Measurements from ENCODE around the gene PXYLP1. TPM values are rescaled to one million over a fixed set of nuclear protein-coding genes. Genes with fewer than 3 reads are reported as not detected.
"Not testable (repeated sequence)": the region's sequence is repeated elsewhere in the genome, so short reads cannot be mapped to it uniquely, and the experiment has no call there.

PXYLP1 gene
- total and polyA plus RNA-seq, 4 donors = 3.8 to 29.6 (median 12.5) TPM

- Histone ChIP-seq H3K9me3 (ENCODE audit: control insufficient read depth, low read length) (no peaks in the 10 kb centered on the region), H3K27ac (ENCODE audit: low read depth in 1 of 2, low read length in 2 of 2) (no peak overlapping the region), H3K36me3 (ENCODE audit: control insufficient read depth in 1 of 2, insufficient read depth in 2 of 2, low read length in 1 of 2) (no peaks in the 10 kb centered on the region), H3K4me3 (ENCODE audit: low read length in 2 of 2) (no peak overlapping the region), H3K27me3 (ENCODE audit: control insufficient read depth in 1 of 2, insufficient read depth in 2 of 2, low read length in 1 of 2) (no peaks in the 10 kb centered on the region), H3K4me1 (ENCODE audit: control insufficient read depth in 1 of 2, insufficient read depth in 2 of 2, low read length in 2 of 2) (no peaks in the 10 kb centered on the region)
- intact Hi-C loops (cut with DNase I) = no loop called here
- ATAC-seq (ENCODE audit: low FRiP score) (no peak), DNase-seq (no peak)
- 90 to 91% methylated on average over 4 of the region's 4 CpGs for WGBS, 2 donors
These were observed 28.9 kb upstream of the PXYLP1 start for GRCh38 chr3:141202682-141203081.

GRCh38 chr3:141203866-141204265, 27.8 kb upstream of the PXYLP1 start:
- H3K27me3 ChIP-seq (ENCODE audit: control insufficient read depth in 1 of 2, insufficient read depth in 2 of 2, low read length in 1 of 2) = no peaks in the 10 kb centered on the region
- no peak for ATAC-seq (ENCODE audit: low FRiP score)
- no peak for DNase-seq
- intact Hi-C loops (cut with DNase I) = no loop called here
- H3K9me3 ChIP-seq (ENCODE audit: control insufficient read depth, low read length) = no peaks in the 10 kb centered on the region
- H3K36me3 ChIP-seq (ENCODE audit: control insufficient read depth in 1 of 2, insufficient read depth in 2 of 2, low read length in 1 of 2) = no peaks in the 10 kb centered on the region
- H3K4me3 ChIP-seq (ENCODE audit: low read length in 2 of 2) = no peak overlapping the region
- H3K27ac ChIP-seq (ENCODE audit: low read depth in 1 of 2, low read length in 2 of 2) = no peak overlapping the region
- H3K4me1 ChIP-seq (ENCODE audit: control insufficient read depth in 1 of 2, insufficient read depth in 2 of 2, low read length in 2 of 2) = no peaks in the 10 kb centered on the region
- 87 to 91% methylated on average over 4 of the region's 4 CpGs for WGBS, 2 donors

GRCh38 chr3:141204343-141204742, 27.3 kb upstream of the PXYLP1 start:
- no peaks in the 10 kb centered on the region for H3K27me3 ChIP-seq (ENCODE audit: control insufficient read depth in 1 of 2, insufficient read depth in 2 of 2, low read length in 1 of 2)
- no peaks in the 10 kb centered on the region for H3K36me3 ChIP-seq (ENCODE audit: control insufficient read depth in 1 of 2, insufficient read depth in 2 of 2, low read length in 1 of 2)
- 93 to 94% methylated on average over 4 of the region's 4 CpGs for WGBS, 2 donors
- H3K4me1 ChIP-seq (ENCODE audit: control insufficient read depth in 1 of 2, insufficient read depth in 2 of 2, low read length in 2 of 2) = no peaks in the 10 kb centered on the region
- DNase-seq (no peak), ATAC-seq (ENCODE audit: low FRiP score) (no peak)
- no peak overlapping the region for H3K4me3 ChIP-seq (ENCODE audit: low read length in 2 of 2)
- intact Hi-C loops (cut with DNase I) = no loop called here
- no peaks in the 10 kb centered on the region for H3K9me3 ChIP-seq (ENCODE audit: control insufficient read depth, low read length)
- no peak overlapping the region for H3K27ac ChIP-seq (ENCODE audit: low read depth in 1 of 2, low read length in 2 of 2)

- H3K27me3 ChIP-seq (ENCODE audit: control insufficient read depth in 1 of 2, insufficient read depth in 2 of 2, low read length in 1 of 2); intact Hi-C loops (cut with DNase I); H3K4me1 ChIP-seq (ENCODE audit: control insufficient read depth in 1 of 2, insufficient read depth in 2 of 2, low read length in 2 of 2); DNase-seq; H3K4me3 ChIP-seq (ENCODE audit: low read length in 2 of 2); H3K9me3 ChIP-seq (ENCODE audit: control insufficient read depth, low read length); ATAC-seq (ENCODE audit: low FRiP score); H3K36me3 ChIP-seq (ENCODE audit: control insufficient read depth in 1 of 2, insufficient read depth in 2 of 2, low read length in 1 of 2); H3K27ac ChIP-seq (ENCODE audit: low read depth in 1 of 2, low read length in 2 of 2): not testable (repeated sequence)
- WGBS, 2 donors = 94 to 100% methylated on average over 1 of the region's 1 CpG
These were observed 20.3 kb upstream of the PXYLP1 start for GRCh38 chr3:141211306-141211705.

GRCh38 chr3:141212101-141212500, 19.5 kb upstream of the PXYLP1 start:
- Histone ChIP-seq H3K4me1 (ENCODE audit: control insufficient read depth in 1 of 2, insufficient read depth in 2 of 2, low read length in 2 of 2) (no peaks in the 10 kb centered on the region), H3K27ac (ENCODE audit: low read depth in 1 of 2, low read length in 2 of 2) (no peak overlapping the region), H3K36me3 (ENCODE audit: control insufficient read depth in 1 of 2, insufficient read depth in 2 of 2, low read length in 1 of 2) (no peaks in the 10 kb centered on the region), H3K4me3 (ENCODE audit: low read length in 2 of 2) (no peak overlapping the region), H3K27me3 (ENCODE audit: control insufficient read depth in 1 of 2, insufficient read depth in 2 of 2, low read length in 1 of 2) (no peaks in the 10 kb centered on the region), H3K9me3 (ENCODE audit: control insufficient read depth, low read length) (peaks cover 5% of the 10 kb centered on the region)
- 88 to 97% methylated on average over 2 of the region's 2 CpGs for WGBS, 2 donors
- no peak for ATAC-seq (ENCODE audit: low FRiP score)
- intact Hi-C loops (cut with DNase I) = no loop called here
- DNase-seq = no peak

- H3K27me3 ChIP-seq (ENCODE audit: control insufficient read depth in 1 of 2, insufficient read depth in 2 of 2, low read length in 1 of 2) = no peaks in the 10 kb centered on the region
- no peaks in the 10 kb centered on the region for H3K4me1 ChIP-seq (ENCODE audit: control insufficient read depth in 1 of 2, insufficient read depth in 2 of 2, low read length in 2 of 2)
- intact Hi-C loops (cut with DNase I) = no loop called here
- H3K4me3 ChIP-seq (ENCODE audit: low read length in 2 of 2) = no peak overlapping the region
- DNase-seq (no peak), ATAC-seq (ENCODE audit: low FRiP score) (no peak)
- H3K36me3 ChIP-seq (ENCODE audit: control insufficient read depth in 1 of 2, insufficient read depth in 2 of 2, low read length in 1 of 2) = no peaks in the 10 kb centered on the region
- H3K9me3 ChIP-seq (ENCODE audit: control insufficient read depth, low read length) = peaks cover 5% of the 10 kb centered on the region
- H3K27ac ChIP-seq (ENCODE audit: low read depth in 1 of 2, low read length in 2 of 2) = no peak overlapping the region
These were observed 19.1 kb upstream of the PXYLP1 start for GRCh38 chr3:141212555-141212954.

- H3K36me3 ChIP-seq (ENCODE audit: control insufficient read depth in 1 of 2, insufficient read depth in 2 of 2, low read length in 1 of 2) = no peaks in the 10 kb centered on the region
- intact Hi-C loops (cut with DNase I) = no loop called here
- no peak overlapping the region for H3K4me3 ChIP-seq (ENCODE audit: low read length in 2 of 2)
- ATAC-seq (ENCODE audit: low FRiP score) (no peak), DNase-seq (no peak)
- no peaks in the 10 kb centered on the region for H3K4me1 ChIP-seq (ENCODE audit: control insufficient read depth in 1 of 2, insufficient read depth in 2 of 2, low read length in 2 of 2)
- peaks cover 5% of the 10 kb centered on the region for H3K9me3 ChIP-seq (ENCODE audit: control insufficient read depth, low read length)
- H3K27ac ChIP-seq (ENCODE audit: low read depth in 1 of 2, low read length in 2 of 2) = no peak overlapping the region
- WGBS, 2 donors = 86 to 90% methylated on average over 2 of the region's 2 CpGs
- H3K27me3 ChIP-seq (ENCODE audit: control insufficient read depth in 1 of 2, insufficient read depth in 2 of 2, low read length in 1 of 2) = no peaks in the 10 kb centered on the region
These were observed 14.7 kb upstream of the PXYLP1 start for GRCh38 chr3:141216975-141217374.

- Histone ChIP-seq H3K4me3 (ENCODE audit: low read length in 2 of 2) (no peak overlapping the region), H3K27me3 (ENCODE audit: control insufficient read depth in 1 of 2, insufficient read depth in 2 of 2, low read length in 1 of 2) (no peaks in the 10 kb centered on the region), H3K27ac (ENCODE audit: low read depth in 1 of 2, low read length in 2 of 2) (no peak overlapping the region), H3K4me1 (ENCODE audit: control insufficient read depth in 1 of 2, insufficient read depth in 2 of 2, low read length in 2 of 2) (no peaks in the 10 kb centered on the region), H3K9me3 (ENCODE audit: control insufficient read depth, low read length) (peaks cover 5% of the 10 kb centered on the region), H3K36me3 (ENCODE audit: control insufficient read depth in 1 of 2, insufficient read depth in 2 of 2, low read length in 1 of 2) (no peaks in the 10 kb centered on the region)
- intact Hi-C loops (cut with DNase I) = no loop called here
- WGBS, 2 donors = 90 to 97% methylated on average over 2 of the region's 2 CpGs
- no peak for DNase-seq
- ATAC-seq (ENCODE audit: low FRiP score) = no peak
These were observed 14.2 kb upstream of the PXYLP1 start for GRCh38 chr3:141217389-141217788.

- Histone ChIP-seq H3K27ac (ENCODE audit: low read depth in 1 of 2, low read length in 2 of 2) (no peak overlapping the region), H3K9me3 (ENCODE audit: control insufficient read depth, low read length) (peaks cover 1% of the 10 kb centered on the region), H3K36me3 (ENCODE audit: control insufficient read depth in 1 of 2, insufficient read depth in 2 of 2, low read length in 1 of 2) (no peaks in the 10 kb centered on the region), H3K4me1 (ENCODE audit: control insufficient read depth in 1 of 2, insufficient read depth in 2 of 2, low read length in 2 of 2) (no peaks in the 10 kb centered on the region), H3K27me3 (ENCODE audit: control insufficient read depth in 1 of 2, insufficient read depth in 2 of 2, low read length in 1 of 2) (no peaks in the 10 kb centered on the region), H3K4me3 (ENCODE audit: low read length in 2 of 2) (no peak overlapping the region)
- intact Hi-C loops (cut with DNase I) = no loop called here
- WGBS, 2 donors = 71 to 73% methylated on average over 2 of the region's 2 CpGs
- DNase-seq (no peak), ATAC-seq (ENCODE audit: low FRiP score) (no peak)
These were observed 13.3 kb upstream of the PXYLP1 start for GRCh38 chr3:141218162-141218835.
